Measurements from ENCODE around the gene ATAD5.

Gene ATAD5, protein sequence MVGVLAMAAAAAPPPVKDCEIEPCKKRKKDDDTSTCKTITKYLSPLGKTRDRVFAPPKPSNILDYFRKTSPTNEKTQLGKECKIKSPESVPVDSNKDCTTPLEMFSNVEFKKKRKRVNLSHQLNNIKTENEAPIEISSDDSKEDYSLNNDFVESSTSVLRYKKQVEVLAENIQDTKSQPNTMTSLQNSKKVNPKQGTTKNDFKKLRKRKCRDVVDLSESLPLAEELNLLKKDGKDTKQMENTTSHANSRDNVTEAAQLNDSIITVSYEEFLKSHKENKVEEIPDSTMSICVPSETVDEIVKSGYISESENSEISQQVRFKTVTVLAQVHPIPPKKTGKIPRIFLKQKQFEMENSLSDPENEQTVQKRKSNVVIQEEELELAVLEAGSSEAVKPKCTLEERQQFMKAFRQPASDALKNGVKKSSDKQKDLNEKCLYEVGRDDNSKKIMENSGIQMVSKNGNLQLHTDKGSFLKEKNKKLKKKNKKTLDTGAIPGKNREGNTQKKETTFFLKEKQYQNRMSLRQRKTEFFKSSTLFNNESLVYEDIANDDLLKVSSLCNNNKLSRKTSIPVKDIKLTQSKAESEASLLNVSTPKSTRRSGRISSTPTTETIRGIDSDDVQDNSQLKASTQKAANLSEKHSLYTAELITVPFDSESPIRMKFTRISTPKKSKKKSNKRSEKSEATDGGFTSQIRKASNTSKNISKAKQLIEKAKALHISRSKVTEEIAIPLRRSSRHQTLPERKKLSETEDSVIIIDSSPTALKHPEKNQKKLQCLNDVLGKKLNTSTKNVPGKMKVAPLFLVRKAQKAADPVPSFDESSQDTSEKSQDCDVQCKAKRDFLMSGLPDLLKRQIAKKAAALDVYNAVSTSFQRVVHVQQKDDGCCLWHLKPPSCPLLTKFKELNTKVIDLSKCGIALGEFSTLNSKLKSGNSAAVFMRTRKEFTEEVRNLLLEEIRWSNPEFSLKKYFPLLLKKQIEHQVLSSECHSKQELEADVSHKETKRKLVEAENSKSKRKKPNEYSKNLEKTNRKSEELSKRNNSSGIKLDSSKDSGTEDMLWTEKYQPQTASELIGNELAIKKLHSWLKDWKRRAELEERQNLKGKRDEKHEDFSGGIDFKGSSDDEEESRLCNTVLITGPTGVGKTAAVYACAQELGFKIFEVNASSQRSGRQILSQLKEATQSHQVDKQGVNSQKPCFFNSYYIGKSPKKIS (N-terminal part only)

GRCh38 chr17:30831663-30832437, at the start of gene ATAD5:
TSS of gene ATAD5 (plus strand) at chr17:30831966. CDS start at chr17:30832348, 382 bp downstream.
- ATAC-seq: peak; percentile 94
- peak; percentile 79 to 87 for DNase-seq
- no peaks in the 10 kb centered on the region for H3K27me3 Mint-ChIP-seq
- H3K4me3 Mint-ChIP-seq: peak within 1 kb of the TSS; percentile 93 to 99
- no peaks in the 10 kb centered on the region for H3K9me3 Mint-ChIP-seq
- H3K4me1 Mint-ChIP-seq: peaks cover 41% of the 10 kb centered on the region
- H3K27ac Mint-ChIP-seq: peak within 1 kb of the TSS; percentile 97 to 98

DNA sequence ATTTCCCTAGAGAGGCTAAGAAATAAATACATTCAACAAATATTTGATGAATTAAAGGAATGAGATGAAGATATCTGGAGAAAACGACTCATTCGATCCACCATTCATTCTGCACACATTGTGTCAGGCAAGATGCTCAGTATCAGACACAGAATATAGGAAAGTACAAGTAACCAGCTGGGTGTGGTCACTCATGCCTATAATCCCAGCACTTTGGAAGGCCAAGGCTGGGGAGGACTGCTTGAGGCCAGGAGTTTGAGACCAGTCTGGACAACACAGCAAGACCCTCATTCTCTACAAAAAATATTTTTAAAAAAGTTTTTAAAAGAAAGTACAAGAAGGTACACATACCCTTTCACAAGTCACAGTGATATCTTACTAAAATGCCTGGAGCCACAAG, 49.6 kb upstream of the ATAD5 start:
- peaks cover 20% of the 10 kb centered on the region for H3K4me1 Mint-ChIP-seq
- H3K9me3 Mint-ChIP-seq: no peaks in the 10 kb centered on the region
- no peaks in the 10 kb centered on the region for H3K27me3 Mint-ChIP-seq
- no peak overlapping the region for H3K4me3 Mint-ChIP-seq
- H3K27ac Mint-ChIP-seq: peak overlapping the region; percentile 35 to 42
- no peak for ATAC-seq
- DNase-seq: no peak

DNA sequence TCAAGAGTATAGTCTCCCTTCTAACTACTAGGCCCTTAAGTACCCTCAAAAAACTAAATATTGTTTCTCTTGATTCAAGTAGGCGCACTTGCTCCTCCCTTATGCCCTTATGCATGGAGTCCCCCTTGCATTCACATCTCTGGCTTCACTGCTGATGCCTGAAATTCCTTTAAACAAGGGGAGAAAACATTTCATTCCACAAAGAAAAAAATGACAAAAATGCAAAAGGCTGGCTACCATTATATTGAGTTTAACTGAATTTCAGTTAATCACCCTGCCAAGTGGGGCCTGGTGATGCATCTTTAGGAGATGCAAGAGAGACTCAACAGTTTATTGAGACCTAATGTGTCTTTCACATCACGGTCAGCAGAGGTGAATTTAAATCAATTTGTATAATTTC, 42.8 kb upstream of the ATAD5 start:
- Mint-ChIP-seq H3K4me3 (no peak overlapping the region), H3K4me1 (peaks cover 26% of the 10 kb centered on the region), H3K27ac (peak overlapping the region; percentile 68 to 80), H3K27me3 (no peaks in the 10 kb centered on the region), H3K9me3 (no peaks in the 10 kb centered on the region)
- DNase-seq (no peak), ATAC-seq (no peak)

- DNase-seq (no peak), ATAC-seq (peak; percentile 60)
- Mint-ChIP-seq H3K4me3 (peak overlapping the region; percentile 25 to 48), H3K4me1 (peaks cover 25% of the 10 kb centered on the region), H3K27me3 (no peaks in the 10 kb centered on the region), H3K9me3 (no peaks in the 10 kb centered on the region), H3K27ac (peak overlapping the region; percentile 88 to 92)
These were observed 41.5 kb upstream of the ATAD5 start for GRCh38 chr17:30790279-30790678.

DNA sequence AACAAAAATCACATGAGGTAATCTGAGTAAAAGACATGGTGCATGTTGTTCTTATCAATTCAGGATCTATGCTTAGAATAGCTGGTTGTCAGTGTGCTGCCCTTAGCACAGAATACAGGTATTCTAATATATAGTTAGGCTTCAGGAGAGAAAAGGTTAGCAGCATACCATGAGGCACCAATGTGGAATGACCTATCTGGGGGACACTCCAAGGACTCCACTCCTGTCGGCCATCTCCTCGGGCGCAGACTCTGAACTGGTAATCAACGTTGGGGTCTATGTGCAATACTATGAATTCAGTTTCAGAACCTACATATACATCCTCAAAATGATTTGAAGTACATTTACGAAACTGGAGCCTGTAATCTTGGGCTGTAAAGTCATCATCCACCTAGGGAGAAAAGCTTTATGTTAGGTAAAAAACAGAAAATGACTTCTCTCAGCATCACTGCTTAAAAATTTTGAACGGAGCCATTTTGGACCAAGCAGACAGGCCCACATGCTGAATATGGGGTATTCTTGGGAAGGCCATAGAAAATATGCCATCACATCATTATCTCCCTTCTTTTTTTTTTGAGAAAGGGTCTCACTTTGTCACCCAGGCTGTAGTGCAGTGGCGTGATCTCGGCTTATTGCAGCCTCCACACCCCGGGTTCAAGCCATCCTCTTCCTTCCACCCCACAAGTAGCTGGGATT, 38.3 kb upstream of the ATAD5 start:
- Mint-ChIP-seq H3K27me3 (no peaks in the 10 kb centered on the region), H3K9me3 (no peaks in the 10 kb centered on the region), H3K4me1 (peaks cover 48% of the 10 kb centered on the region), H3K27ac (peak overlapping the region; percentile 1 to 65), H3K4me3 (no peak overlapping the region)
- ATAC-seq (no peak), DNase-seq (no peak)

- H3K27me3 Mint-ChIP-seq: no peaks in the 10 kb centered on the region
- H3K4me3 Mint-ChIP-seq: no peak overlapping the region
- DNase-seq (no peak), ATAC-seq (no peak)
- H3K27ac Mint-ChIP-seq: peak overlapping the region; percentile 1 to 76
- H3K4me1 Mint-ChIP-seq: peaks cover 43% of the 10 kb centered on the region
- H3K9me3 Mint-ChIP-seq: no peaks in the 10 kb centered on the region
These were observed 37.4 kb upstream of the ATAD5 start for GRCh38 chr17:30794372-30794771.

DNA sequence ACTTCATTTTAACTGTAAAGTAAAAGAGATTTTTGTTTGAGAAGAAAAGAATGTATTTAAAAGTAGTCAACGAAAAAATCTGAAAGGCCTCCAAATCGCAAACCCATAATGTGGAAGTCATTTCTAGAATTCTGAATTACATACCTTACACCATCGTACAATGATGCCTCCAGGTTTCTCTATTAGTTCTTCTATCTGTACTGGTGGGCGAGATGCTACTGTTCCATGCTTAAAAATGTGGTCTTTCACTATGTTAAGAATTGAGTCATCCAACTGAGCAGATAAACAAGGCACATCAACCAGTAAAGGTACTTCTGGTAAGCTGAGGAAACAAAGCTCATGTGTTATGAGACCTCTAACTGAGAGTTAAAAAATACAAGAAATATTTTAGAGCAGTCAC, 35.8 kb upstream of the ATAD5 start:
- Mint-ChIP-seq H3K9me3 (no peaks in the 10 kb centered on the region), H3K27ac (peak overlapping the region; percentile 42 to 94), H3K4me3 (peak overlapping the region; percentile 14 to 24), H3K4me1 (peaks cover 27% of the 10 kb centered on the region), H3K27me3 (no peaks in the 10 kb centered on the region)
- ATAC-seq (peak; percentile 100), DNase-seq (peak in 1 of 2 donors; percentile 29)

DNA sequence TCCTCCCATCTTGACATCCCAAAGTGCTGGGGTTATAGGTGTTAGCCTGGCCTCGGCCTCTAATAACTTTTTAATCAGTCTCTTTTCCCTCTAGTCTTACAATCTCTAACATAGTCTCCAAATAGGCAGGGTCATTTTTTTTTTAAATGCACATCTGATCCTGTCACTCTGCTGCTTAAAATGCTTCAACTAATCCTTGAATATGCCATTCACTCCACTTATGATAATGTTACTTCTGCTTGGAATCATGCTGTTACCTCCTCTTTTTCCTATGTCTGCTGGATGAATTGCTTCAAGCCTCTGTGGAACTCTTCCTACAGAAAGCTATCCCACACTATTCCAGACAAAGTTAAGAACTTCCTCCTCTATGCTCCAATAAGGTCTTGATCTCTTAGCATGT, 30.1 kb upstream of the ATAD5 start:
- Mint-ChIP-seq H3K27ac (peak overlapping the region in 1 of 2 donors; percentile 22), H3K27me3 (no peaks in the 10 kb centered on the region), H3K4me1 (peaks cover 35% of the 10 kb centered on the region), H3K9me3 (peaks cover 0 to 15% of the 10 kb centered on the region in 2 donors), H3K4me3 (no peak overlapping the region)
- DNase-seq (no peak), ATAC-seq (no peak)

DNA sequence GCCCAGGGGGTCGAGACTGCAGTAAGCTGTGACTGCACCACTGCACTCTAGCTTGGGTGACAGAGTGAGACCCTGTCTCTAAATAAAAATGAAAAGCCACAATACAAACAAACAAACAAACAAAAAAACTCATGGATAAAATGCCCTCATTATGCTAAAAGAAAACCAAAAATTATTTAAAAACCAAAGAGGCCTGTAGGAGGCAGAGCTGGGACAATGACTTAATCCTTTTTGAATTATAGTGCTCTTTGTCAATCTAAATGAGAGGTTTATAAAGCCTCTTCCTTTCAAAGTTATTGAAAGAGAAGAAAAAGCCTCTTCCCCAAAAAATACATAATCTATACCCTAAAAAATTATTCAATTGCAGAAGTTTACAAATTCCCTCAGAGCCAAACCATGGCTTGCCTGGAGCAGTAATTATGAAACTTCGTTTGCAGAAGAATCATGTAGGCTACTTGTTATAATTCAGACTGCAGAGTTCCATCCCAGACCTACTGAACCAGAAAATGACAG, 25.8 kb upstream of the ATAD5 start:
- H3K4me3 Mint-ChIP-seq: peak overlapping the region; percentile 17 to 31
- H3K9me3 Mint-ChIP-seq: peaks cover 0 to 15% of the 10 kb centered on the region in 2 donors
- no peak for DNase-seq
- H3K4me1 Mint-ChIP-seq: peaks cover 58% of the 10 kb centered on the region
- H3K27ac Mint-ChIP-seq: peak overlapping the region; percentile 48 to 87
- no peaks in the 10 kb centered on the region for H3K27me3 Mint-ChIP-seq
- no peak for ATAC-seq

DNA sequence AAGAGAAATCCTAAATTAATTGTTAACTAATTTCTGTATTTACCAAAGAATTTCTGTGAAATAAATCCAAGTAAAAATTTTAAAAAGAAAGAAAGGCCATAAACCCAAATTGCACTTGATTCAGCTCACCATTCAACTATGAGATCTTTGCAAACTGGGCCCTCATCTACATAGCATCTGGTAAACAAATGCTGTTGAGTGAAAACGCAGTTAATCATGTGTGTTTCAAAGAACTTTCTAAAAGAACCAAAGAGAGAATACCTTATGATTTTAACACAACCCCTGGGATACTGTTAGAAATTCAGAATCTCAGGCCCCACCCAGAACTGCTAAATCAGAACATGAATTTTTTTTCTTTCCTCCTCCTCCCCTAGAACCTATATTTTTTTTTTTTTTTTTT, 23.9 kb upstream of the ATAD5 start:
- Mint-ChIP-seq H3K4me1 (peaks cover 69% of the 10 kb centered on the region), H3K4me3 (peak overlapping the region; percentile 84 to 86), H3K27me3 (no peaks in the 10 kb centered on the region), H3K27ac (peak overlapping the region in 1 of 2 donors; percentile 95), H3K9me3 (peaks cover 0 to 15% of the 10 kb centered on the region in 2 donors)
- ATAC-seq (no peak), DNase-seq (no peak)

GRCh38 chr17:30808785-30809286, 22.9 kb upstream of the ATAD5 start:
- H3K4me3 Mint-ChIP-seq: peak overlapping the region; percentile 84 to 86
- no peaks in the 10 kb centered on the region for H3K27me3 Mint-ChIP-seq
- H3K4me1 Mint-ChIP-seq: peaks cover 73% of the 10 kb centered on the region
- peak overlapping the region; percentile 95 to 97 for H3K27ac Mint-ChIP-seq
- peaks cover 0 to 9% of the 10 kb centered on the region in 2 donors for H3K9me3 Mint-ChIP-seq
- DNase-seq (peak; percentile 38 to 48), ATAC-seq (peak; percentile 92)

- no peak for DNase-seq
- ATAC-seq: peak; percentile 56
- no peaks in the 10 kb centered on the region for H3K27me3 Mint-ChIP-seq
- H3K9me3 Mint-ChIP-seq: no peaks in the 10 kb centered on the region
- peak overlapping the region; percentile 84 to 86 for H3K4me3 Mint-ChIP-seq
- H3K27ac Mint-ChIP-seq: peak overlapping the region; percentile 95 to 96
- peaks cover 71% of the 10 kb centered on the region for H3K4me1 Mint-ChIP-seq
These were observed 21.9 kb upstream of the ATAD5 start for GRCh38 chr17:30809867-30810266.

GRCh38 chr17:30812218-30813177, 19.3 kb upstream of the ATAD5 start:
- Mint-ChIP-seq H3K27ac (peak overlapping the region; percentile 34 to 35), H3K4me1 (peaks cover 68% of the 10 kb centered on the region), H3K4me3 (peak overlapping the region; percentile 55 to 68), H3K9me3 (no peaks in the 10 kb centered on the region), H3K27me3 (no peaks in the 10 kb centered on the region)
- no peak for DNase-seq
- peak; percentile 56 for ATAC-seq

Data from stimulated activated naive CD8-positive, alpha-beta T cell treated with anti-CD3 and anti-CD28 coated beads, Interleukin-15, amount 100 ng/mL, for 72 hours (primary cell).